ENCODE results near the gene BRD4. TPM values are rescaled to one million over a fixed set of nuclear protein-coding genes. Genes with fewer than 3 reads are reported as not detected.

The BRD4 gene
- total RNA-seq, 1 experiment from 2014 or later = 144 TPM

DNA sequence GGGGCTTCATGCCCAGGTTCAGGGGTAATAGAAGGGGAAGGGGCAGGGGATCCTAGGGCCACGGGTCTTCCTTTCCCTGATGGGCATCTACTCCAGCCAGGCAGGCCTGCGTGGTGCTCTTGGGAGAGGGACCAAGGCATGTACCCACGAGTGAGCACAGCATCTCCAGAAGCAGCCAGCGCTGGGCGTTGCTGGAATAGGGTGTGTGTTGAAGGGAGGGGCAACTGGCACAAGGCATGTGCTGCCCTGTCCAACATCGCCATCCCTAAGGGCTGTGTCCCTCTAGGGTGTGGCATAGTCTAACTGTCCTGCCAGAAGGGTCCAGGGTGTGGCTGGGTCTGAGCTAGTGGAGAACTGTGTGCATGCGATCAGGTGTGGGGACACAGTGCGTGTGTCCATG is 134.4 kb downstream of the BRD4 start:
- no peak overlapping the region for H2BK12ac ChIP-seq (ENCODE audit: insufficient read length, low read depth, low read length)
- H3K4ac ChIP-seq (ENCODE audit: low read depth, low read length) = no peak overlapping the region
- no peak overlapping the region for H3K23ac ChIP-seq (ENCODE audit: insufficient read length, low read depth, low read length)
- H3K79me1 ChIP-seq (ENCODE audit: insufficient read depth, low read depth, low read length, poor library complexity, severe bottlenecking) = no peaks in the 10 kb centered on the region
- H3K9ac ChIP-seq (ENCODE audit: extremely low read depth, insufficient read length, low read length) = no peak overlapping the region
- H2BK120ac ChIP-seq (ENCODE audit: low read depth, low read length, poor library complexity, severe bottlenecking) = no peak overlapping the region
- Mint-ChIP-seq H3K36me3 (ENCODE audit: insufficient read depth in 1 of 3, low read depth in 3 of 3) (peaks cover 5 to 47% (median 34%) of the 10 kb centered on the region in 3 experiments; a peak in 6 of 7 replicates), H3K4me3 (peak overlapping the region; percentile 19 to 41; a peak in 4 of 5 replicates), H3K27me3 (ENCODE audit: low read depth) (peaks cover 5% of the 10 kb centered on the region), H3K27ac (peak overlapping the region in 2 of 3 experiments; percentile 12 to 52; a peak in 4 of 7 replicates), H3K9me3 (no peaks in the 10 kb centered on the region; a peak in 1 of 5 replicates), H3K4me1 (peaks cover 37% of the 10 kb centered on the region in 2 experiments)
- no peaks in the 10 kb centered on the region for H3K9me3 ChIP-seq (ENCODE audit: control insufficient read depth, low read depth, low read length)
- no peaks in the 10 kb centered on the region for H3K27me3 ChIP-seq (ENCODE audit: insufficient read depth, low read length)
- H3K4me1 ChIP-seq (ENCODE audit: insufficient read depth, low read length) = peaks cover 6% of the 10 kb centered on the region; the same call in 1 of the 2 replicates
- no peaks in the 10 kb centered on the region for H4K20me1 ChIP-seq (ENCODE audit: control insufficient read depth, insufficient read depth, insufficient read length)
- H2AFZ ChIP-seq (ENCODE audit: low read length) = no peak overlapping the region
- no peak for DNase-seq
- peaks cover 14% of the 10 kb centered on the region; the same call in 1 of the 2 replicates for H3K79me2 ChIP-seq (ENCODE audit: insufficient read depth, low read length)
- H3K4me2 ChIP-seq (ENCODE audit: insufficient read depth, insufficient read length, low read length) = no peak overlapping the region
- H3K18ac ChIP-seq (ENCODE audit: insufficient read length, low read depth, low read length) = no peak overlapping the region
- peaks cover 4% of the 10 kb centered on the region for H3K23me2 ChIP-seq (ENCODE audit: insufficient read length, low read depth, low read length, poor library complexity, severe bottlenecking)
- no peak overlapping the region for H4K91ac ChIP-seq (ENCODE audit: insufficient read length, low read depth, low read length)
- no peak overlapping the region for H2BK20ac ChIP-seq (ENCODE audit: low read depth, low read length, poor library complexity, severe bottlenecking)
- no peak overlapping the region for H3K56ac ChIP-seq (ENCODE audit: insufficient read length, low read depth, low read length)
- no peak overlapping the region for H2BK5ac ChIP-seq (ENCODE audit: insufficient read length, low read length)
- no peak overlapping the region for H2BK15ac ChIP-seq (ENCODE audit: low read depth, low read length)
- no peak overlapping the region for H3K27ac ChIP-seq (ENCODE audit: insufficient read length, low read depth, low read length)
- no peak overlapping the region for H4K5ac ChIP-seq (ENCODE audit: insufficient read length, low read depth, low read length)
- TF ChIP-seq CTCF (conservative IDR thresholded peaks at IDR 0.05) = no peak
- H3K14ac ChIP-seq (ENCODE audit: insufficient read depth, low read length) = no peak overlapping the region
- no peak overlapping the region for H4K8ac ChIP-seq (replicated peaks; ENCODE audit: insufficient read length, low read depth, low read length)
- H2AK5ac ChIP-seq (ENCODE audit: insufficient read length, low read length) = no peak overlapping the region
- no CpG with 5 or more reads among the region's 8 CpGs for WGBS (ENCODE audit: extremely low coverage, insufficient read length, low lambda C conversion rate)
- no peak overlapping the region for H3T11ph ChIP-seq (ENCODE audit: low read length)
